ENCODE results near the gene RINL. TPM values are rescaled to one million over a fixed set of nuclear protein-coding genes. Genes with fewer than 3 reads are reported as not detected.

RINL gene
- total and polyA plus RNA-seq, 2 donors: 3.3 to 6.7 TPM

DNA sequence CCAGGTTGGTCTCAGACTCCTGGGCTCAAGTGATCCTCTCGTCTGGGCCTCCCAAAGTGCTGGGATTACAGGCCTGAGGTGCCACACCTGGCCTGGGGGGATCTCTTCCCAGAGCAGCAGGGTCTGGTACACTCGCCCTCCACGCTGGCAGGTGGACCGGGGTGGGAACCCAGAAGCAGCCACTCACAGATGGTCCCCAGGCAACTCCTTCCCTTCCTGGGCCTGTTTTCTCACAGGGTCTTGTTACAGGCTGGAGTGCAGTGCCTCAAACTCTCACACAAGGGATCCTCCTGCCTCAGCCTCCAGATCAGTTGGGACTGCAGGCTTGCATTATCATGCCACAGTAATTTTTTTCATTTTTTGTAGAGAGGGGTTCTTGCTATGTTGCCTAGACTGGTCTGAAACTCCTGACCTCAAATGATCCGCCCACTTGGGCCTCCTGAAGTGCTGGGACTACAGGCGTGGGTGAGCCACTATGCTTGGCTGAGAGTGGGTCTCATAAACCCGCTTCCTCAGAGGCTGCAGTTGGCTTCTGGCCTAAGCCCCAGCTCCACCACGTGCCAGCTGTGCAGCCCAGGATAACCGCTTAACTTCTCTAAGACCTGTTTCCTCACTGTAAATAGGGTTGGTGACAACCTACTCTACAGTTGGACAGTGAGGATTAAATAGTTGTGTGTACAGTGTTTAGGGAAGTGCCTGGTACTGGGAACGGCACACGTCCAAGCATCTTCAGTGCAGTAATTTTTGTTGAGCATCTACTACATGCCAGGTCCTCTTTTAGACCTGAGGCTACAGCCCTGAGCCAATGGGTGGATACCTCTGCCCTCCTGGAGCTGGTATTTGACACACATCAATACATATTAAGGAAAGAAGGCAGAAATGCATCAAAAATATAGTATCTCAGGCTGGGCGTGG, 34.8 kb upstream of the RINL start:
- Histone ChIP-seq H3K36me3 (ENCODE audit: insufficient read depth) (no peaks in the 10 kb centered on the region), H3K4me3 (ENCODE audit: low read depth, low read length) (no peak overlapping the region), H3K27ac (ENCODE audit: low read depth) (no peak overlapping the region), H3K4me1 (ENCODE audit: insufficient read depth) (no peaks in the 10 kb centered on the region)
- WGBS: 71% methylated on average over 12 of the region's 12 CpGs
- no peak for DNase-seq (ENCODE audit: extremely low spot score)

- Histone ChIP-seq H3K27ac (ENCODE audit: low read depth) (no peak overlapping the region), H3K4me1 (ENCODE audit: insufficient read depth) (no peaks in the 10 kb centered on the region), H3K36me3 (ENCODE audit: insufficient read depth) (no peaks in the 10 kb centered on the region), H3K4me3 (ENCODE audit: low read depth, low read length) (no peak overlapping the region)
- no peak for DNase-seq (ENCODE audit: extremely low spot score)
- WGBS: 47% methylated on average over 16 of the region's 16 CpGs
These were observed 33.4 kb upstream of the RINL start for GRCh38 chr19:38911388-38912001.

DNA sequence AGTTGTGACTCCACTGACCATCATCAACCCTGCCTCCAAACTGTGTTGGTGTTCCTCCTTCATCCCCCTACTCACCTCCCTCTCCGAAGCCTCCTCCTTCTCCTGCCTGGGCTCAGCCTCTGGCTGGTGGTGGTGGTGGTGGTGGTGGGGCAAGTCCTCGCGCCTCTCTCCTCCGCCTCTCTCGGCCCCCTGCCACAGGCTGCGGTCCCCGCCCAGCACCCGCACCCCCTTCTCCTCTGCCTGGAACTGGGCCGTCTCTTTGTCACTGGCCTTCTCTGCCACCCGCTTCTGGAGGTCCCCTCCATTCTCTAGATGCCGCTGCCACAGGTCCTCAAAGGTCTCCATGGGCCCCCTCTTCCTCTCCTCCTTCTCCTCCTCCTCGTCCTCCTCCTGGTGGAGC, 32.4 kb upstream of the RINL start:
- WGBS: 95% methylated on average over 12 of the region's 12 CpGs
- no peaks in the 10 kb centered on the region for H3K36me3 ChIP-seq (ENCODE audit: insufficient read depth)
- H3K4me1 ChIP-seq (ENCODE audit: insufficient read depth): no peaks in the 10 kb centered on the region
- H3K4me3 ChIP-seq (ENCODE audit: low read depth, low read length): no peak overlapping the region
- H3K27ac ChIP-seq (ENCODE audit: low read depth): no peak overlapping the region
- DNase-seq (ENCODE audit: extremely low spot score): no peak

DNA sequence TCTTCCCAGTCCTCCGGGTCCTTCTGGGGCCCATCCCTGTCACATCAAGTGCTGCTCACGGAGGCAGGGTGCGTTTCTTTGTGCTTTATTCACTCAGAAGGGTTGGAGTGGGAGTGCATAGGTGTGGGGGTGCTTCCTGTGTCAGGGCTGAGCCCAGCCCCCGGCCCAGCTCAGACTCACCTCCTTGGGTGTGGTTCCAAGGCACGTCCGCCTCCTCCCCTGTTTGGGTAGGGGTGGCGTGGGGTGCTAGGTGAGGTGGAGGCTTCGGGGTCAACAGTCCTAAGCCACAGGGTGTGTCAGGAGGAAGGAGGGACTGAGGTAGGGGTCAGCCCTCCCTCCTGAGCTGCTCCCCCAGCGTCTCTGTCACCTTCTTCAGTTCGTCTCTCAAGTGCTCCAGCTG, 30.8 kb upstream of the RINL start:
- Histone ChIP-seq H3K27ac (ENCODE audit: low read depth) (no peak overlapping the region), H3K4me1 (ENCODE audit: insufficient read depth) (no peaks in the 10 kb centered on the region), H3K4me3 (ENCODE audit: low read depth, low read length) (no peak overlapping the region), H3K36me3 (ENCODE audit: insufficient read depth) (no peaks in the 10 kb centered on the region)
- 69% methylated on average over 10 of the region's 10 CpGs for WGBS
- no peak for DNase-seq (ENCODE audit: extremely low spot score)

- Histone ChIP-seq H3K27ac (ENCODE audit: low read depth) (no peak overlapping the region), H3K4me1 (ENCODE audit: insufficient read depth) (no peaks in the 10 kb centered on the region), H3K36me3 (ENCODE audit: insufficient read depth) (no peaks in the 10 kb centered on the region), H3K4me3 (ENCODE audit: low read depth, low read length) (no peak overlapping the region)
- no peak for DNase-seq (ENCODE audit: extremely low spot score)
- 96% methylated on average over 12 of the region's 12 CpGs for WGBS
These were observed 29.6 kb upstream of the RINL start for GRCh38 chr19:38907670-38908069.

DNA sequence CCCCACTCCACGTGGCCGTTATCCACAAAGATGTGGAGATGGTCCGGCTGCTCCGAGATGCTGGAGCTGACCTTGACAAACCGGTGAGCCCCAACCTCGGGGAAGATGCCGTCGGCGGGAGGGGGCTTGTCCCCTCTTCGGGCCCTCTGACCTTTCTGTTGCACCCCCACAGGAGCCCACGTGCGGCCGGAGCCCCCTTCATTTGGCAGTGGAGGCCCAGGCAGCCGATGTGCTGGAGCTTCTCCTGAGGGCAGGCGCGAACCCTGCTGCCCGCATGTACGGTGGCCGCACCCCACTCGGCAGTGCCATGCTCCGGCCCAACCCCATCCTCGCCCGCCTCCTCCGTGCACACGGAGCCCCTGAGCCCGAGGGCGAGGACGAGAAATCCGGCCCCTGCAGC, 29.2 kb upstream of the RINL start:
- H3K27ac ChIP-seq (ENCODE audit: low read depth): no peak overlapping the region
- H3K4me1 ChIP-seq (ENCODE audit: insufficient read depth): no peaks in the 10 kb centered on the region
- WGBS: 95% methylated on average over 29 of the region's 29 CpGs
- H3K36me3 ChIP-seq (ENCODE audit: insufficient read depth): no peaks in the 10 kb centered on the region
- H3K4me3 ChIP-seq (ENCODE audit: low read depth, low read length): no peak overlapping the region
- no peak for DNase-seq (ENCODE audit: extremely low spot score)

DNA sequence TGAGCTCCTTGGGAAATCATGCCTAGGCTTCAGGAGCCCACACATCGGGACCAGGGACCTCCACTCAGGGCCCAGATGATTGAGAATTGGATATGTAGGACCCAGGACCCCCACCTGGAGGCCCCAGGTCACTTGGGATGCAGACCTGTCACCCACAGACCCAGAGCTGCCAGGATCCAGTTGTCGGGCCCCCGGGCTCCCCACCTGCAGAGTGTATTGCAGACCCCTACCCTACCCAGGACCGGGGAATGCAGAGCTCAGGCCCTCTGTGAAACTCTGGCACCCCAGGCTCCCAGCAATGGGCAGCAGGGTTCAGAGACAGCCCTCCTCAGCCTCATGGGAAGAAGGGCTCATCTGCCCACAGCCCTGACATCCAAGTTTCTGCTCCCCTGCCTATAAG, 27.5 kb upstream of the RINL start:
- no peaks in the 10 kb centered on the region for H3K4me1 ChIP-seq (ENCODE audit: insufficient read depth)
- H3K27ac ChIP-seq (ENCODE audit: low read depth): no peak overlapping the region
- H3K36me3 ChIP-seq (ENCODE audit: insufficient read depth): no peaks in the 10 kb centered on the region
- DNase-seq (ENCODE audit: extremely low spot score): no peak
- WGBS: 95% methylated on average over 4 of the region's 4 CpGs
- no peak overlapping the region for H3K4me3 ChIP-seq (ENCODE audit: low read depth, low read length)

- H3K36me3 ChIP-seq (ENCODE audit: insufficient read depth): no peaks in the 10 kb centered on the region
These were observed 26.8 kb upstream of the RINL start for GRCh38 chr19:38904581-38905539.

DNA sequence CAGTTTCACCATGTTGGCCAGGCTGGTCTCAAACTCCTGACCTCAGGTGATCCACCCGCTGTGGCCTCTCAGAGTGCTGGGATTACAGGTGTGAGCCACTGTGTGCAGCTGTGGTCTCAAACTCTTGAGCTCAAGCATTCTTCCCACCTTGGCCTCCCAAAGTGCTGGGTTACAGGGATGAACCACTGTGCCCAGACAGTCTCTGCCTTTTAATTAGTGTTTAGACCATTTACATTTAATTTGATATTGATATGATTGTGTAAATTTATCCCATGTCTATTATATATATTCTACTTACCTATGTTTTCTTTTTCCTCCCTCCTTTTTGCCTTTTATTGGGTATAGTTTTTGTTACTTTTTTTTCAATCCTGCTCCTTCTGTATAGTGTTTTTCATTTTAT, 23.6 kb upstream of the RINL start:
- no peak for DNase-seq (ENCODE audit: extremely low spot score)
- no peak overlapping the region for H3K4me3 ChIP-seq (ENCODE audit: low read depth, low read length)
- peaks cover 2% of the 10 kb centered on the region for H3K4me1 ChIP-seq (ENCODE audit: insufficient read depth)
- H3K36me3 ChIP-seq (ENCODE audit: insufficient read depth): no peaks in the 10 kb centered on the region
- 98% methylated on average over 1 of the region's 1 CpG for WGBS
- H3K27ac ChIP-seq (ENCODE audit: low read depth): no peak overlapping the region

More at GRCh38 chr19:38904581-38905539, 26.8 kb upstream of the RINL start:
- no peak overlapping the region for H3K27ac ChIP-seq (ENCODE audit: low read depth)
- H3K4me1 ChIP-seq (ENCODE audit: insufficient read depth): peaks cover 2% of the 10 kb centered on the region
- no peak overlapping the region for H3K4me3 ChIP-seq (ENCODE audit: low read depth, low read length)
- 91% methylated on average over 35 of the region's 35 CpGs for WGBS
- DNase-seq (ENCODE audit: extremely low spot score): no peak

DNA sequence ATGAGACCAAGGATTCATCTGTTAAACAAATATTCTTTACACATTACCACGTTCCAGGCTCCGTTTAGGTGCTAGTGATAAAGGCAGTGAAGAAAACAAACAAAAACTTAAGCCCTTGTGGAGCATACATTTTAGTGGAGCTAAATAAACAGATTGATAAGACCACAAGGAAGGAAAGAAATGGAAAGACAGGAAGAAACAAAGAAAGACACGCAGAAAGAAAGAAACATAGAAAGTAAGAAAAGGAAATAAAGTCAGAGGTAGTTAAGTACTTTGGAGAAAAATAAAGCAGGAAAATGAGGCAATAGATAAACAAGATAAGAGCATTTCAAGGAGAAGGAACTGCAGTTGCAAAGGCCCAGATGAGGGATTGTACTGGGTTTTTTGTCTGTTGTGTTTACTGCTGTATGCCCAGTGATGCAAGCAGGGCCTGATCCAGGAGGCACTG, 22.7 kb upstream of the RINL start:
- no peak overlapping the region for H3K27ac ChIP-seq (ENCODE audit: low read depth)

GRCh38 chr19:38900202-38900629, 22.1 kb upstream of the RINL start:
- Histone ChIP-seq H3K36me3 (ENCODE audit: insufficient read depth) (no peaks in the 10 kb centered on the region), H3K27ac (ENCODE audit: low read depth) (peak overlapping the region; percentile 82), H3K4me3 (ENCODE audit: low read depth, low read length) (peak overlapping the region; percentile 80), H3K4me1 (ENCODE audit: insufficient read depth) (peaks cover 2% of the 10 kb centered on the region)
- DNase-seq (ENCODE audit: extremely low spot score): no peak
- WGBS: 5% methylated on average over 8 of the region's 8 CpGs

More for the DNA sequence above, 22.7 kb upstream of the RINL start:
- peaks cover 2% of the 10 kb centered on the region for H3K4me1 ChIP-seq (ENCODE audit: insufficient read depth)
- no peaks in the 10 kb centered on the region for H3K36me3 ChIP-seq (ENCODE audit: insufficient read depth)
- H3K4me3 ChIP-seq (ENCODE audit: low read depth, low read length): no peak overlapping the region
- no peak for DNase-seq (ENCODE audit: extremely low spot score)
- 28% methylated on average over 3 of the region's 3 CpGs for WGBS

DNA sequence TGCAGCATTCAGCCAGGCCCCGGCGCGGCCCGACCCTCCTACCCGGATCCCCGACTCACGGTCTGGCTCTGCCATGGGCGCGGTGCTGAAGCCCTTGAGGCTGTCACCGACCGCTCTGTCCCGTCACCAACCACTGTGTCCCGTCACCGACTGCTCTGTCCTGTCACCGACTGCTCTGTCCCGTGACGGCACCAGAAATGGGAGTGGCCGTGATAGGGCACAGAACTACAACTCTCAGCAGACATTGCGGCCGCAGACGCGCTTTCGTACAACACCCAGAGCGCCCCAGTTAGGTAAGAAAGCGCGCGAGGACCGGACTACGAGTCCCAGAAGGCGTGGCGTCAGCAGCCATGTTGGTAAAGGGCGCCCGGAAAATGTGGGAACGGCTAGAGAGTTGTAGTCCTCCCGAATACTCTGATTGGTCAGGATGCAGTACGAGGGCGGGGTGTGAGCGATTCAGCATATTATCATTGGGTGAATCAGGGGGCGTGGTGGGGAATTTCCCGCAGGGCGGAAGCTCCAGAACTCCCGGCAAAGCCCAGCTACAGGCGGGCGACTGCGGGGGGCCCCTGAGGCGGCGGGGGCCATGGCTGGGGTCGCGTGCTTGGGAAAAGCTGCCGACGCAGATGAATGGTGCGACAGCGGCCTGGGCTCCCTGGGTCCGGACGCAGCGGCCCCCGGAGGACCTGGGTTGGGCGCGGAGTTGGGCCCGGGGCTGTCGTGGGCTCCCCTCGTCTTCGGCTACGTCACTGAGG, 21.5 kb upstream of the RINL start, which contains the start of the genes NFKBIB and SIRT2:
NFKBIB (plus strand) TSS at position 523 of the 755 bp plus-strand sequence; CDS start at position 587, 64 bp downstream.
SIRT2 (minus strand) TSS at position 172 of the 755 bp plus-strand sequence; CDS start at position 75, 97 bp downstream.
- no peaks in the 10 kb centered on the region for H3K36me3 ChIP-seq (ENCODE audit: insufficient read depth)
- H3K27ac ChIP-seq (ENCODE audit: low read depth): peak within 1 kb of the TSS; percentile 82
- DNase-seq (ENCODE audit: extremely low spot score): peak; percentile 100
- peak within 1 kb of the TSS; percentile 80 for H3K4me3 ChIP-seq (ENCODE audit: low read depth, low read length)
- peaks cover 2% of the 10 kb centered on the region for H3K4me1 ChIP-seq (ENCODE audit: insufficient read depth)
- WGBS: under 1% methylated on average over 64 of the region's 64 CpGs
